Activated CD8-positive, alpha-beta memory T cell treated with anti-CD3 and anti-CD28 coated beads for 36 hours (primary cell): ENCODE results near the gene LENEP. TPM values are rescaled to one million over a fixed set of nuclear protein-coding genes. Genes with fewer than 3 reads are reported as not detected.

ENCODE experiments used
- CTCF ChIA-PET: fragments of 350-600 bp; sonication (Branson Sonifier 250); formaldehyde crosslinking; loops from one replicate; lab custom pipeline; 2021; ENCODE audit warnings: antibody characterized with exemption; lab: Charles Lee
- POLR2A ChIA-PET: fragments of 350-600 bp; sonication (Branson Sonifier 250); formaldehyde crosslinking; loops from one replicate; lab custom pipeline; 2021; ENCODE audit warnings: antibody characterized with exemption; lab: Charles Lee
- total RNA-seq, 2 experiments: library from RNA; stranded (reverse); gene quantifications; one replicate each; pipeline ENCODE4 v1.2.3, GENCODE V29; 2021

LENEP gene
- total RNA-seq, 2 experiments from 2014 or later = 0.61 TPM; not detected in 1

DNA sequence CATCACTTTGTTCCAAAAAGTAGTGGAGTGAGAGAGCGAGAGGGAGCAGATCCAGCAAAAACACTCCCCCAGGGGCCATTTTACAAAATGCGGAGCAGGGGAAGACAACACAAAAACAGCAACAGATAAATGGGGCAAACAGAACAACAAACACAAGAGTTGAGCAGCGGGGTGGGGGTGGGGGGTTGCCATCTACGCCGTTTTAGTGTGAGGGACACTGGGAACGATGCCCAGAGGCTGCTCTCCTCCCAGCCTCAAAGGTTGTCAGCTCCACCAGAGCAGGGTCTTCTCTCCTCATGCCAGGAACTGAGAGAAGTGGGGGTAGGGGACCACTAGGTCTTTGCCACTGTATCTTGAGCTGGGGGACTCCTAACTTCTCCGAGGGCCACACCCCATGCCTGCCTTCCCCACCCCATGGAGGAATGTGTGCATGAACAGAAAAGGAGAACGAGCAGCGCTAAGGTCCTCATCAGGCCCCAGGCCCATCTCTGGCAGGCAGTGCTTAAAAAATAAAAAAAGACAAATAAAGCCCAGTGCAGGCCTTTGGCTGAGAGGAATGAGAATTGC lies 36.2 kb upstream of the LENEP start:
- ChIA-PET CTCF (interaction anchor here (0.9 kb wide), 1 partner anchor 128 kb away, joined by 3 read pairs; no protein-coding TSS in a partner anchor), POLR2A (no interaction called here)

DNA sequence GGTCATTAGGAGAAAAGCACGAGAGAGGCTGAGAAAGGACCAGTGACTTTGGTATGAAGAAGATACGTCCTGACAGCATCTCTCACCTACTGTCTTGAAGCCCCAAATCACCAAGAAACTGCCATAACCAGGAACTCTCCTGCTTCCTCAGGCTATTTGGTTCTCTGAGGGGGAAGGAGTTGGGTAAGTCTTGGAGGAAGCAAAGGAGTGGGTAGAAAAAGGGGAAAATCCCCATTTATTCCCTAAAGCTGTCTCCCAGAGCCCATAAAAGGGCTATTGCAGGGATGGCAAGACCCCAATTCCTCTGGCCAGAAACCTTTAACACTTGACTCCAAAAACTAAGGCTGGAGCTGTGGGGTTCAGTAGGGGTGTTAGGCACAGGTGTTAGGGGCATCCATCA lies 35.4 kb upstream of the LENEP start:
- CTCF ChIA-PET = no interaction called here
- POLR2A ChIA-PET = no interaction called here

DNA sequence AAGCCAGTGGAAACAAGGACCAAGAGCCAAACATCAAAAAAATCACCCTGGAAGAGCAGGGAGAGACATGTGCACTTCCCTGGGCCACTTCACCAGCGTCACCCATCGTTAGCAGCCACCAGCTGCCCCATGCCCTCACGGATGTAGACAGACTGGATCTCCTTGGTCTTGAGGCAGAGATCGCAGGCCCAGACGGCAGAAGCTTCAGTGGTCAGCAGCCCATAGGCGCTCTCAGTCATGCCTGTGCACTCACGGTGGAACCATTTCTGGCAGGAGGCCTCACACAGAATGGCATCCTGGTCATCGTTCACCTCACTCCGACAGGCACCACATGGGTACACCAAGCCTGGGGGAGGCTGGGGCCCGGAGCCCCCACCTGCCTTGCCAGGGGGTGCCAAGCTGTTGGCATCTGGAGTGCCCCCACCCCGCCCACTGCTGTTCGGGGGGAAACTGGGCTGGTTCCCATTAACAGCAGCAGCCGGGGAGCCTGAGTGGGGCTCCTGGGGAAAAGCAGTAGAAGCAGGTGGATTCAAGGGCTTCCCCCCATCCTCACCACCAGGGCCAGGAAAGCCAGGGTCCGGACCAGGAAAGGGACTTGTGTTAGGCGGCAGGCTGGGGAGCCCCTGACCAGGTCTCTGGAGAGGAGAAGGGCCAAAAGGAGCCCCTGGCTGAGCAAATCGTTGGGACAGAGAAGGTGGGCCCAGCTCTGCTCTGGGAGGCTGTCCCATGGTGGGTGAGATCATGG lies 34.5 kb upstream of the LENEP start:
- ChIA-PET CTCF (interaction anchor here (0.7 to 1.7 kb wide), 3 partner anchors 40 to 72 kb away, joined by 3 to 7 read pairs (median 4); no protein-coding TSS in a partner anchor), POLR2A (no interaction called here)

DNA sequence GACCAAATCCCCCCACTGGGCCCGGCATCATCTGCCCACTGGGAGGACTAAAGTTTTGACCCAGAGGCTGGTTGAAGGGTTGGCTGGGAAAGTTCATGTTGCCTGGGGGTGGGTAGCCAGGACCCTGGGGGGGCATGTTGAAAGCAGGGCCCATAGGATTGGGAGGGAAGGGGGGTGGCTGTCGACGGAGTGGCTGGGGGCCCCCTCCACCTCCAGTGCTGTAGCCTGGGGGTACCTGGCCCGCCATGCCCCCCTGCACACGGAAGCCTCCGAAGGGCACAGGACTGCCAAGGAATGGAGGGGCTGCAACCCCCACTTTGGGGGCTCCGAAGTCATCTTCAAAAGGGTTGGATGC lies 34.0 kb upstream of the LENEP start:
- POLR2A ChIA-PET = interaction anchor here (0.7 kb wide), 1 partner anchor 41 kb away, joined by 6 read pairs; no protein-coding TSS in a partner anchor
- CTCF ChIA-PET = interaction anchor here (1.0 to 1.7 kb wide), 3 partner anchors 38 to 58 kb away, joined by 4 to 7 read pairs (median 4); no protein-coding TSS in a partner anchor

DNA sequence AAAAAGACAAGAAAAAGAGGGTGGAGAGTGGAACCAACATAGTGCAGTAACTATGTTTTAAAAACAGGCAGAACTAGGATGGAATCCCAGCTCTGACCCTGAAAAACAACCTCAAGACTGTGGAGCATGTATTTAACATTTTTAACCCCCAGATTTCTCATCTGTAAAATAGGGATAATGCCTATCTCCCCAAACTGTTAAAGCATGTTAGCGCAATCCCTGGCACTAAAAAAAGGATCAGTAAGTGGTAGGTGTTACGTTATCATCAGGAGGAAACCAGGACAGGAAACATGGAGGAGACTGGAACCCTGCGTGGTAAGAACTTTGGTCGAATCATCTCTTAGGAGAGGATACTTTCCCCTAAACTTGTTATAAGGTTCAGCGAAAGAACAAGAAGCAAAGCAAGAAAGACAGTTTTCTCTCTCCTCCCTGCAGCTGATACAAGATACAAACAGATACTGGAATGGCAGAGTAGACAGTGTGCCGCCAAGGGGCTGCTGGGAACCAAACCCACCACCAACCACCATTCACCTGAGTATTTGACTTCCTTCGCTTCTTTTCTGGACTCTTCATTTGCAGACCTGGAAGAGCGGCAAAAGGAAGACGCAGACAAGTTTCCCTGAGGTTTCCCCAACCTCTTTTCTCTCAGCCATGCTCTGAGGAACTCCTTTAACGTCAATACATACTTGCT lies 32.8 kb upstream of the LENEP start:
- ChIA-PET CTCF (interaction anchor here (0.7 to 2.4 kb wide), 12 partner anchors 11 to 136 kb away, joined by 3 to 15 read pairs (median 6); partner anchors contain the start of gene LENEP), POLR2A (interaction anchor here (0.5 to 1.8 kb wide), 3 partner anchors 14 to 1016 kb away, joined by 3 to 5 read pairs (median 4); partner anchors contain the start of gene CKS1B)

DNA sequence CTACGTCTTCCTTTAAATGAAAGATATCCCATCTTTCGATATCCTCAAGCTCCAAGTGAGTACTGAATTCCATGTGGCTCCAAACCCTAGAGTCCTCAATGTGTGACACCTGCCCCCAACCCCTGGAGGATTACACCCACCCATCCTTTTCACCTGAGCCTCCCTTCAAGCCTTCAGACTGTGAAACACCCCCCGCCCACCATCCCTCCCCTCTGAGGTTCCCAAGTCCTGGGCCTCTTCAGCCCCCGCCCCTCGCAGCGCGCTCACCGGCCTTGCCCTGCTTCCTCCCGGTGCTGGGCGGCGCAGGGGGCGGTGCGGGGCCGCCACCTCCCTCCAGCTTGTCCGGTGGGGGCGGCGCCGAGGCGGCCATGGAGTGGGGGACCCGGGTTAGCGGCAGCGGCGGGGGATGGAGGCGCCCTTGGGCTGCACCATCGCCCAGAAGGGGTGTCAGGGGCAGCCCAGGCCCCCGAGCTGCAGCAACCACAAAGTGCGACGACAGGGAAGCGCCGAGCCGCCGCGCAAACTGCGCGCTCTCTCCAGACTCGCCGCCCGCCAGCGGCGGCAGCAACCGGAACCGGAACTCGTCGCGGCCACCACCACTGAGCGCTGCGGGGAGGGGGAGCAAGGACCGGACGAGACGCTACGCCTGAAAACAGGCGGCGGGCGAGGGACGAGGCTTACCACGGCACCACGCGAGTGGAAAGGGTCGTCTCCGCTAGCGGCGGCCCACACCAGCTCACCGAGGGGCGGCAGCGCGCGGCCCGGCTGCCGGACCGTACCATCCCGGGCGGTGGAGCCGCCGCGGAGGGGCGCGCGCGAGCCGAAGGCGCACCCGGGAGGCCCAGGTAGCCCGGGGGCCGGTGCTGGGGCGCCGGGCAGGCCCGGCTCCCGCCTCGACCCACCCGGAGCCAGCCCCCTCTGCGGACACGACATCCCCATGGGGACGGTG lies 31.9 kb upstream of the LENEP start, which contains the start of gene PYGO2:
Gene PYGO2, minus strand, starts transcription at position 576 of the 949 bp plus-strand sequence. Its CDS starts 206 bp downstream, at position 370.
- ChIA-PET CTCF (interaction anchor here (0.6 to 2.4 kb wide), 13 partner anchors 9 to 124 kb away, joined by 3 to 15 read pairs (median 6); partner anchors contain the start of genes LENEP, PMVK and SHC1), POLR2A (interaction anchor here (0.5 to 1.8 kb wide), 5 partner anchors 8 to 1015 kb away, joined by 3 to 5 read pairs (median 4); partner anchors contain the start of genes CKS1B and SHC1)

DNA sequence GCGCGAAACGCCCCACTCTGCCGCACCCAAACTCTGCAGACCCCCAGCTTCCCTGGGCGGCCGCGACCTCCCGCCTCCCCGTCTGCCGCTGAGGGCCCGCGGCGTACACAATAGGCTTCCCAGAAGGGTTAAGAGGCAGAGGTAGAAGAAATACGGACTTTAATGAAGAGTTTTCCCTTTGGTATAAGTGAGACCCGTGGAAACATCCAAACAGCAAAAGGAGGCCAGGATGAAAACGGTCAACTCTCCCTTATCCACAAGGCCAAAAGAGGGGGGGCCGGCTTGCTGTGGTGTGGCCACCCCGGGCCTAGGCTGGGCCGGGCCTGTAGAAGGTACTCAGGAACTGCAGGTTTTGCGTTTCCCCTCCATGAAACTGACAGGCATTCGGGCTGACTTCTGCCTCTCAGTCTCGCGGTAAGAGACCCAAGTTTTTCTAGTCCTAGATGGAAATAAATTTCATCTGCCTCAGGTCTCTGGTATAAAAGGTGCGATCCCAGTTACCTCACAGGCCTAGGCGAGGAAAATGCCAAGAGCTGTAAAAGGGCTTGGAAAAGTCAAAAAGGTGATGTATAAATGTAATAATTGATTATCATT lies 31.1 kb upstream of the LENEP start:
- ChIA-PET CTCF (interaction anchor here (0.6 to 2.4 kb wide), 11 partner anchors 8 to 123 kb away, joined by 3 to 15 read pairs (median 7); partner anchors contain the start of genes LENEP, PMVK and SHC1), POLR2A (interaction anchor here (0.7 to 1.8 kb wide), 3 partner anchors 9 to 37 kb away, joined by 3 to 5 read pairs (median 4); partner anchors contain the start of genes CKS1B and SHC1)

DNA sequence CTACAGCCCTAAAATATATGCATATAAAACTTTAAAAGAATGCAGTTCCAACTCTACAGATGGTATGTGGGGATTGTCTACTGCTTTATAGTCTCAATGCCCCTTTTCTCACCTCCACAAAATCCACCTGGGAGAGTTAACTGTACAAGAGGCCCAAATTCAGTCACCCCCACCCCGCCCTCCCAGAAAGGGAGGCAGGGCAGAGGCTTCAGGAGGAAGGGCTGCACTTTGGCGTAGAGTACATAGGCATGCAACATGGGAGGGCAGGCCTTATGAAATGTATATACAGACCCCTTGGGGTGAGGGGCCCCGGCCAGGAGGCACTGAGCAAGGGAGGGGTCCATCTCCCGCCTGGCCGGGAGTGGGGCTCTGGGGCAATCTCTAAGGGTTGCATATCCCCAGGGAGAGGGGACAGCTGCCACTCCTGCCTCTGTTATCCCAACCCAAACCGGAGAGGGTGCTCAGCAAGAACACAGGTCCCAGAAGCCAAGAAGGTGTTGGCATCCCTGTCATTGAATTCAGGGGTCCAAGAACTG lies 30.5 kb upstream of the LENEP start:
- ChIA-PET CTCF (interaction anchor here (1.3 to 2.4 kb wide), 5 partner anchors 7 to 122 kb away, joined by 4 to 15 read pairs (median 6); partner anchors contain the start of gene SHC1), POLR2A (interaction anchor here (1.8 kb wide), 1 partner anchor 37 kb away, joined by 5 read pairs; no protein-coding TSS in a partner anchor)

DNA sequence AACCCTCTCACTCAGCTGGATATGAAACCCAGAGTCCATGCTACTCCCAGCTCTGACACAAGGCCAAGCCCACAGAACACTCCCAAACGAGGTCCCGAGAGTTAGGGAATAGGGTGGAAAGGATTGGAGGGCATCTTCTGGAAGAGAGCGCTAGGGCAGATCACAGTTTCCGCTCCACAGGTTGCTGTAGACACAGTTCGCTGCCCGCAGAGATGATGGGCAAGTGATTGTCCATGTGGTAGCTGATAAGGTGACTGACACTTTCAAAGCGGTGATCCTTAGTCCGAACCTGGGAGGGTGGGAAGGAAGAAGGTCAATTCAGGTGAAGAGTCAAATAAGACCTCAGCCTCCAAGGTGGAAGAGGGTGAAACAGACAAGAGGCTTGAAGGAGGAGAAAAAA lies 29.7 kb upstream of the LENEP start:
- ChIA-PET CTCF (interaction anchor here (1.8 kb wide), 1 partner anchor 35 kb away, joined by 8 read pairs; no protein-coding TSS in a partner anchor), POLR2A (no interaction called here)

DNA sequence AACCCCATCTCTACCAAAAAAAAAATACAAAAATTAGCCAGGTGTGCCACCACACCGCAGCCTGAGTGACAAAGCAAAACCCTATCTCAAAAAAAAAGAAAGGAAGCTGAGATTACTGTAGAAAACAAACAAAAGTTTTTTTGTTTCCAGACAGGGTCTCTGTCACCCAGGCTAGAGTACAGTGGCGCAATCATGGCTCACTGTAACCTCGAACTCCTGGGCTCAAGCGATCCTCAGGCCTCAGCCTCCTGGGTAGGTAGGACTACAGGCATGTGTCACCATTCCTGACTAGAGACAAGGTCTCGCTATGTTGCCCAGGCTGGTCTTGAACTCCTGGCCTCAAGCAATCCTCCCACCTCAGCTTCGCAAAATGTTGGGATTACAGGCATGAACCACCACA lies 29.0 kb upstream of the LENEP start:
- POLR2A ChIA-PET = interaction anchor here (0.6 kb wide), 1 partner anchor 32 kb away, joined by 3 read pairs; no protein-coding TSS in a partner anchor

DNA sequence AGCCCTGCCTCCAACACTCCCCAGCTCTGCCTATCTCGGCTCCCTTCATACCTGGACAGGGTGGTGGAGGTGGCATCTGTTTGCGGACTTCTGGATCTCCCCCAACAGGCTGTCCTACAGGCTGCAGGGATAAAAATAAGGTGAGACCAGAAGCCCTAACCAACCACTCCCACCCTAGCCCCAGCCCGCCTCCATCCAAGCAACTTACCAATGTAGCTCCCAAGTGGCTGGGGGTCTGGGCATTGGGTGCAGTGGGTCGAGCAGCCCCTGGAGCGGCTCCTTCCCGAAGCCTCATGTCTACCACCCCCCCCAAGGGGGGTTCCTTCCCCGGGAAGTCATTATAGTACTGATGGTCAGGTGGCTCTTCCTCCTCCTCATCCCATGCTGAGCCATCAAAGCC lies 27.3 kb upstream of the LENEP start:
- POLR2A ChIA-PET = interaction anchor here (0.6 kb wide), 1 partner anchor 340 kb away, joined by 3 read pairs; no protein-coding TSS in a partner anchor
- CTCF ChIA-PET = interaction anchor here (0.6 to 1.4 kb wide), 2 partner anchors 10 to 33 kb away, joined by 3 to 4 read pairs; partner anchors contain the start of gene PBXIP1

More for the DNA sequence above, 29.0 kb upstream of the LENEP start:
- CTCF ChIA-PET = interaction anchor here (0.7 to 1.8 kb wide), 3 partner anchors 12 to 80 kb away, joined by 3 to 8 read pairs (median 3); no protein-coding TSS in a partner anchor

DNA sequence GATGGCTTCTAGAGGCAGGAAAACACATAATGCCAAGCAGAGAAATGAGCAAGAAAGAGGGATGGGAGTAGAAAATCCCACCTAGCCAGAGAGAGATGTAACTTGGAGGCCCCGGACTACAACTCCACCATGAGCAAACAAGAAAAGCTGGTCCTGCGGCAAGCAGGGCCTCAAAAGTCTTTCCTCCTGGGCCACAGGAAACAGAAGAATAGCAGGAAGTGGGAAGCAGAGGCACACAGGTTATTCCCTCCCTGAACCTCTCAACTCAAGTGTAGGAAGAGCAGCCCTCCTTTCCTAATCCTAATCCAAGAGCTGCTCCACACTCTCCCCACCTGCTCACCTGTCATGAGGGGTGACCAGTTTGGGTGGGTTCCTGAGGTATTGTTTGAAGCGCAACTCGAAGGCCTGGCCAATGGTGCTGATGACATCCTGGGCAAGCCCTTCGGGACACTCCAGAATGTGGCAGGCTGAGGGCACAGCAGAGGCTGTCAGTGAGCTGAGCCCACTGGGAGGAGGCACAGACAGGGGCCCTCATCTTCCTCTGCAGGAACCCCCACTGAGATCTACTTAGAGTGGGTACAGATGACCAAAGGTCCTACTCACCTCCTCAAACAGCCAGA lies 25.9 kb upstream of the LENEP start:
- CTCF ChIA-PET = interaction anchor here (1.4 kb wide), 1 partner anchor 31 kb away, joined by 4 read pairs; no protein-coding TSS in a partner anchor
- POLR2A ChIA-PET = no interaction called here

DNA sequence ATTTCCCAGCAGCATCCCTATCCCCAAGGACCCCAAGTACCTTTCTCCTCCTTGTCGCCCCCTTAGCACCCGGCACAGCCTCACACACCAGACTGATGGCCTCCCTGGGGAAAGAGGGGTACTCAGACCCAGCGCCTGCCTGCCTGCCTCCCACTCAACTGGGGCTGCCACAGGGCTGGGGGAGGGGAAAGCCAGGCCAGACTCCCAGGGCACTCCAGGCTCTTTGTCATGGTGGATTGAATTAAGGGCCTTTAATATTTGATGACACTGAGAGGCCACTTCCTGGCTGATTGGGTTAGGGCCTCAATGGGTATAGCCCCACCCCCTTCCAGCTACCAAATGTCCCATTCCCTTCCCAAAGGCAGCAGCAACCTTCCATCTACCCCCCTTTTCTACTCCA lies 24.7 kb upstream of the LENEP start:
- POLR2A ChIA-PET = no interaction called here
- CTCF ChIA-PET = interaction anchor here (1.0 to 2.0 kb wide), 2 partner anchors 15 to 17 kb away, joined by 4 to 5 read pairs; partner anchors contain the start of gene FLAD1

DNA sequence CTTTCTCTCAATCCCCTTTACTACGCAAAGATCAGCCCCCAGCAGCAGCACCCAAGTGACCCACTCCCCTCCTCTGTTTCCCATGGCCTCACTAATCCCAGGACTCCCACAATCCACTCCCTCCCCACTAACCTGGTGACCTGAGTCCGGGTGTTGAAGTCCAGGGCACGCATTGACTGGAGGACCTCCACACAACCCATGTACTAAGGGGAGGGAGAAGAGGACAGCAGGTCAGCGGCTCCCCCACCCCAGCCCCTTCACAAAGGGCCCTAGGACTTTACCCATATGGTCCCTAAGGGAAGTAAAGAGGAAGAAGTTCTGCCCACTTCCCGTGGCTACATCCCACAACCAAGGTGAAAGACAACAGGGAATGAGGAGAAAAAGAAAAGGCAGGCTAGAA lies 24.1 kb upstream of the LENEP start:
- CTCF ChIA-PET = interaction anchor here (1.0 to 2.0 kb wide), 2 partner anchors 14 to 18 kb away, joined by 4 to 5 read pairs; partner anchors contain the start of gene FLAD1

DNA sequence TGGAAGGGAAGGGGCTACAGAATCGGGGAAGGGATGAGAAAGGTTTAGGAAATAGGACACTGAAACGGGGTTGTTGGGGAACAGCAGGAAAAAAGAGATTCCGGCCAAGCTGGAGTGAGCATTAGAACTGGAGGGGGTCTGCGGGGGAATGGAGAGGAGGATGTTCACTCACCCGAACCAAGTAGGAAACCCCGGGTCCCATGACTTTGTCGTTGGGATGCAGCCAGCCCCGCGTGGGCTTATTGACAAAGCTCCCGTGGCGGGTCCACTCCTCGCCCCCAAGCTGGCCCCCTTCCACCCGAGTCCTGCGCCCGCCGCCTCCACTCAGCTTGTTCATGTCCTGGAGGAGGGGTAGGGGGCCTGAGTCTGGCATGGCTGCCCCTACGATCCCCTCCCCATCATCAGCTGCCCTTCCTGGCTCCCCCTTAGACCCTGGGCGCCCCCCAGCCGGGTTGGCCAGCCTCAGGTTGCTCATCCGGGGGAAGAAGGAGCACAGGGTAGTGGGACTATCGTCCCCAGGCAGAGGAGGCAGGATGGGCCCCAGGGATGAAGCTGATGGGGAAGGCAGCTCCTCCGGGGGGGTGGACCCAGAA lies 23.4 kb upstream of the LENEP start:
- CTCF ChIA-PET = interaction anchor here (1.0 to 2.2 kb wide), 4 partner anchors 8 to 29 kb away, joined by 4 to 11 read pairs (median 4); partner anchors contain the start of gene FLAD1

More for the DNA sequence above, 24.1 kb upstream of the LENEP start:
- POLR2A ChIA-PET = interaction anchor here (0.9 kb wide), 1 partner anchor 8 kb away, joined by 4 read pairs; no protein-coding TSS in a partner anchor

More for the DNA sequence above, 23.4 kb upstream of the LENEP start:
- POLR2A ChIA-PET = interaction anchor here (0.9 kb wide), 1 partner anchor 9 kb away, joined by 4 read pairs; no protein-coding TSS in a partner anchor
